Loucy (cell line): Measurements from ENCODE around the gene PHAF1.

Experiments
- H2AFZ ChIP-seq: fragments of 200-600 bp; sonication (generic); 2 replicates; pipeline ENCODE4 v1.6.0; 2016; ENCODE audit warnings: antibody characterized with exemption, mild to moderate bottlenecking, low read length, moderate library complexity
- H3F3A ChIP-seq: fragments of 200-600 bp; 2 replicates; pipeline ENCODE4 v1.6.0; 2016; ENCODE audit warnings: antibody characterized with exemption, low read depth, mild to moderate bottlenecking
- H3K27me3 ChIP-seq: fragments of 200-600 bp; sonication (generic); 2 replicates; pipeline ENCODE4 v1.6.1; 2014; ENCODE audit warnings: low read length, mild to moderate bottlenecking; ENCODE audit not compliant: insufficient read depth, poor library complexity, severe bottlenecking
- H3K36me3 ChIP-seq: fragments of 200-600 bp; sonication (generic); 2 replicates; pipeline ENCODE4 v1.6.1; 2016; ENCODE audit warnings: low read length; ENCODE audit not compliant: insufficient read depth
- H3K4me1 ChIP-seq: fragments of 200-600 bp; sonication (generic); 2 replicates; pipeline ENCODE4 v1.5.1; 2014; ENCODE audit warnings: low read length, mild to moderate bottlenecking; ENCODE audit not compliant: insufficient read depth, poor library complexity, severe bottlenecking
- H3K4me2 ChIP-seq: fragments of 200-600 bp; sonication (generic); 2 replicates; pipeline ENCODE4 v1.6.0; 2014; ENCODE audit warnings: antibody characterized with exemption, low read length, low read depth, mild to moderate bottlenecking; ENCODE audit not compliant: poor library complexity, severe bottlenecking
- H3K4me3 ChIP-seq: fragments of 200-600 bp; sonication (generic); 2 replicates; pipeline ENCODE4 v1.5.1; 2014; ENCODE audit warnings: low read length, mild to moderate bottlenecking, mixed read lengths; ENCODE audit not compliant: poor library complexity, severe bottlenecking
- H3K79me2 ChIP-seq: fragments of 200-600 bp; sonication (generic); 2 replicates; pipeline ENCODE4 v1.6.1; 2014; ENCODE audit warnings: low read length; ENCODE audit not compliant: insufficient read depth
- H3K9ac ChIP-seq: fragments of 200-600 bp; sonication (generic); 2 replicates; pipeline ENCODE4 v1.6.0; 2014; ENCODE audit warnings: mild to moderate bottlenecking, low read depth, low read length, moderate library complexity; ENCODE audit not compliant: poor library complexity, severe bottlenecking
- H3K9me2 ChIP-seq: fragments of 200-600 bp; sonication (generic); replicated peaks from 2 replicates; pipeline ENCODE4 v1.6.1; 2016; ENCODE audit warnings: low read depth, low read length, mixed read lengths
- H3K9me3 ChIP-seq: fragments of 200-600 bp; sonication (generic); 2 replicates; pipeline ENCODE4 v1.6.1; 2014; ENCODE audit warnings: mild to moderate bottlenecking, antibody characterized with exemption, low read length, low read depth; ENCODE audit not compliant: insufficient read depth
- H4K20me1 ChIP-seq: fragments of 200-600 bp; sonication (generic); 2 replicates; pipeline ENCODE4 v1.6.0; 2014; ENCODE audit warnings: antibody characterized with exemption, low read length, mild to moderate bottlenecking; ENCODE audit not compliant: insufficient read depth, poor library complexity, severe bottlenecking
- EZH2phosphoT487 ChIP-seq: fragments of 200-600 bp; IDR thresholded peaks from 2 replicates; pipeline ENCODE4 v1.6.1; 2018; ENCODE audit warnings: antibody characterized with exemption, mild to moderate bottlenecking, moderate library complexity, borderline replicate concordance
- TF ChIP-seq, protein P1 (sequence below): fragments of 200-600 bp; sonication (generic); conservative IDR thresholded peaks from 2 replicates; pipeline ENCODE4 v1.5.1; 2014; ENCODE audit warnings: mild to moderate bottlenecking, antibody characterized with exemption, low read length

The PHAF1 gene

DNA sequence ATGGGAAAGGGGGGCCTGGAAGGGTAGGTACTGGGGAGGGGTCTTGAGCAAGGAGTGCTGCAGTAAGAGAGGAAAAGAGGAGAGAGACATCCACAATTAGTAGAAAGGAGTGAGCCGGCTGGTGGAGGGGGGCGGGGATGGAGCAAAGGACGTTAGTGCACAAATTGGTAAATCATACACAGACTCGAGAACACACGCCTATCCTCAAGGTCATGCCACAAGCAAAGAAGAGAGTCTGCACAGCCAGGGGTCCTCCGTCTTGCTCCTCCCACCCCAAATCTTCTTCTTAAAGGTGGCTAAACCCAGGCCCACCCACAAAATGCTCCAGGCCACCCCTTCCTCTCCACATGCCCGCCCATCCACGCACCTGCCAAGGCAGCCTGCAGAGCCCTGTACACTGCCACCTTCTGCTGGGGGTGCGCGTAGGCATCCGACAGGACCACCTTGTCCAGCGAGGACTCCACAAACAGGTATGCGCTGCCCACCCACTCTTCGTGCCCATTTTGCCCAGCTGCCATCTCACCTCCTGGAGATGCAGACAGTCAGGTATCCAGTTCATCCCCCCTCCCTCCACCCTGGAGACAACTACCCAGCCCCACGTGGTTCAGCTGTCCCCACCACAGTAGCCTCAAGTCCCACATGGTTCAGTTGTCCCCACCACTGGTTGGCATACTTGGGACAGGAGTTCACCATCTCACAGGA is 46.6 kb downstream of the PHAF1 start:
- Histone ChIP-seq H3K9me2 (no peaks in the 10 kb centered on the region), H3K27me3 (no peaks in the 10 kb centered on the region), H3K4me2 (no peak overlapping the region), H3F3A (no peaks in the 10 kb centered on the region), H3K79me2 (peaks cover 5% of the 10 kb centered on the region; the same call in 1 of the 2 replicates), H3K4me1 (peaks cover 14% of the 10 kb centered on the region), H2AFZ (no peak overlapping the region), H3K9ac (no peak overlapping the region), H3K36me3 (no peaks in the 10 kb centered on the region), H3K9me3 (no peaks in the 10 kb centered on the region), H4K20me1 (peaks cover 6% of the 10 kb centered on the region), H3K4me3 (no peak overlapping the region)
- TF ChIP-seq, protein P1, sequence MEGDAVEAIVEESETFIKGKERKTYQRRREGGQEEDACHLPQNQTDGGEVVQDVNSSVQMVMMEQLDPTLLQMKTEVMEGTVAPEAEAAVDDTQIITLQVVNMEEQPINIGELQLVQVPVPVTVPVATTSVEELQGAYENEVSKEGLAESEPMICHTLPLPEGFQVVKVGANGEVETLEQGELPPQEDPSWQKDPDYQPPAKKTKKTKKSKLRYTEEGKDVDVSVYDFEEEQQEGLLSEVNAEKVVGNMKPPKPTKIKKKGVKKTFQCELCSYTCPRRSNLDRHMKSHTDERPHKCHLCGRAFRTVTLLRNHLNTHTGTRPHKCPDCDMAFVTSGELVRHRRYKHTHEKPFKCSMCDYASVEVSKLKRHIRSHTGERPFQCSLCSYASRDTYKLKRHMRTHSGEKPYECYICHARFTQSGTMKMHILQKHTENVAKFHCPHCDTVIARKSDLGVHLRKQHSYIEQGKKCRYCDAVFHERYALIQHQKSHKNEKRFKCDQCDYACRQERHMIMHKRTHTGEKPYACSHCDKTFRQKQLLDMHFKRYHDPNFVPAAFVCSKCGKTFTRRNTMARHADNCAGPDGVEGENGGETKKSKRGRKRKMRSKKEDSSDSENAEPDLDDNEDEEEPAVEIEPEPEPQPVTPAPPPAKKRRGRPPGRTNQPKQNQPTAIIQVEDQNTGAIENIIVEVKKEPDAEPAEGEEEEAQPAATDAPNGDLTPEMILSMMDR: 0 out of 2 replicates have a peak, but pooled peaks have one; percentile 23
- no peak for TF ChIP-seq EZH2phosphoT487

DNA sequence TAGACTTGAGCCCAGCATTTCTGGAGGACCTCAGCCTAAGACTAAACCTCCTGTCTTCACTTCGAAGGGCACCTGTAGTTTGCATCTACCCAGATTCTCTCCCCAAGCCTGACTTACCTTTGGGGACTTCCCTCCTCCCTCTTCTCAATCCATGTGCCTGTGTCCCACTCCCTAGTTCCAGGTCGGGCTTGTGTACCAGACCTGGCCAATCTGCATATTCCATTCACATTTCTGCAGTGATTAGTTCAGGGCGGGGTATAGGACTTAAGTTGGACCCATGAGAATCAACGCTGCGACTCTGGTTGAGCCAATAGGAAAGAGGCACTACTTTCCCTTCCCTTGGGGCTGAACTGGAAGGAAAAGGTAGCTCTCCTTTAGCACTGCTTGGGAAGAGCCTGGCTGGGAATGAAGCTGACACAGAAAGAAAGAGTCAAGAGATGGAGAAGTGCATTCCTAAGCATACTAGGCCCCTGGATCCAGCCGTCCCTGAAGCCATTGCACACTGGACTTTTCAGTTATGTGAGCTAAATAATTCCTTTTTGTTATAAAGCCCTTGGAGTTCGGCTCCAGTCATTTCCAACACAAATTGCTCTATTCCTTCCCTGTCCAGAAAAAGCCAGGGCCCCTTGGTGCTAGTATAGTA is 47.5 kb downstream of the PHAF1 start:
- Histone ChIP-seq H3K4me2 (no peak overlapping the region), H3K4me3 (no peak overlapping the region), H3K27me3 (no peaks in the 10 kb centered on the region), H3K4me1 (peaks cover 14% of the 10 kb centered on the region), H3K79me2 (peaks cover 5% of the 10 kb centered on the region; the same call in 1 of the 2 replicates), H3K9me3 (no peaks in the 10 kb centered on the region), H4K20me1 (peaks cover 6% of the 10 kb centered on the region), H3K9ac (no peak overlapping the region), H3F3A (no peaks in the 10 kb centered on the region), H3K36me3 (no peaks in the 10 kb centered on the region), H2AFZ (no peak overlapping the region), H3K9me2 (no peaks in the 10 kb centered on the region)
- TF ChIP-seq, protein P1: no peak
- TF ChIP-seq EZH2phosphoT487: no peak

GRCh38 chr16:67157892-67158635 is 48.3 kb downstream of the PHAF1 start:
- no peak for TF ChIP-seq EZH2phosphoT487
- TF ChIP-seq, protein P1: no peak
- peaks cover 6% of the 10 kb centered on the region for H4K20me1 ChIP-seq
- peak overlapping the region; percentile 84 for H3K4me2 ChIP-seq
- H3K27me3 ChIP-seq: no peaks in the 10 kb centered on the region
- no peaks in the 10 kb centered on the region for H3F3A ChIP-seq
- H3K36me3 ChIP-seq: no peaks in the 10 kb centered on the region
- no peaks in the 10 kb centered on the region for H3K9me3 ChIP-seq
- H3K9me2 ChIP-seq: no peaks in the 10 kb centered on the region
- peaks cover 5% of the 10 kb centered on the region; the same call in 1 of the 2 replicates for H3K79me2 ChIP-seq
- H3K4me3 ChIP-seq: peak overlapping the region; percentile 89
- H2AFZ ChIP-seq: no peak overlapping the region
- H3K4me1 ChIP-seq: peaks cover 14% of the 10 kb centered on the region
- H3K9ac ChIP-seq: peak overlapping the region; percentile 83
